HCT116 (cell line): Measurements from ENCODE around the gene KCNK15.

ENCODE experiments used
- CTCF ChIP-seq, 3 experiments: fragments of 200-600 bp in 1 of 3; sonication (generic) in 1 of 3; IDR thresholded peaks in 2 of 3; conservative IDR thresholded peaks in 1 of 3; 2 replicates each; pipeline ENCODE4 v1.5.1; 2012 to 2017; ENCODE audit warnings: low read depth in 2 of 3, low read length in 2 of 3, antibody characterized with exemption in 1 of 3, borderline replicate concordance in 1 of 3, control low read depth in 1 of 3, mild to moderate bottlenecking in 1 of 3, mixed read lengths in 1 of 3, mixed run types in 1 of 3, moderate library complexity in 1 of 3; ENCODE audit not compliant: insufficient read depth in 1 of 3
- EZH2 ChIP-seq: fragments of 200-600 bp; sonication (generic); IDR thresholded peaks from 2 replicates; pipeline ENCODE4 v1.6.1; 2017; ENCODE audit warnings: antibody characterized with exemption, mixed run types
- MAX ChIP-seq: IDR thresholded peaks from 2 replicates; pipeline ENCODE4 v1.6.1; 2012
- POLR2AphosphoS5 ChIP-seq: IDR thresholded peaks from 2 replicates; pipeline ENCODE4 v1.6.1; 2011; ENCODE audit warnings: mild to moderate bottlenecking, low read depth, low read length, moderate library complexity
- REST ChIP-seq: IDR thresholded peaks from 2 replicates; pipeline ENCODE4 v1.6.1; 2012; ENCODE audit warnings: low read depth
- ZBTB33 ChIP-seq: IDR thresholded peaks from 2 replicates; pipeline ENCODE4 v1.6.1; 2011; ENCODE audit warnings: mild to moderate bottlenecking, low read length, moderate library complexity; ENCODE audit not compliant: insufficient replicate concordance; ENCODE audit errors: extremely low read depth

GRCh38 chr20:44748005-44748370, 2.3 kb downstream of the KCNK15 start:
- TF ChIP-seq MAX: no peak
- TF ChIP-seq EZH2: no peak
- TF ChIP-seq REST: no peak
- TF ChIP-seq CTCF (IDR thresholded peaks at IDR 0.05 in 2 of 3, conservative IDR thresholded peaks at IDR 0.05 in 1 of 3; ENCODE audit: borderline replicate concordance in 1 of 3, insufficient read depth in 1 of 3, low read depth in 2 of 3, low read length in 2 of 3): no peak
- no peak for TF ChIP-seq ZBTB33
- TF ChIP-seq POLR2AphosphoS5: no peak
